Breast epithelium (tissue), 3 donors: Measurements from ENCODE around the gene CISTR.

Experiments used
- CTCF ChIP-seq, 3 donors: fragments of 450-650 bp; IDR thresholded peaks; one replicate each; pipeline ENCODE4 v1.5.1; 2016 to 2017; ENCODE audit warnings: antibody characterized with exemption in 3 of 3, mild to moderate bottlenecking in 3 of 3, moderate library complexity in 3 of 3
- POLR2A ChIP-seq: fragments of 450-650 bp; IDR thresholded peaks from one replicate; pipeline ENCODE4 v1.6.1; 2016; ENCODE audit warnings: antibody characterized with exemption, mild to moderate bottlenecking, moderate library complexity

DNA sequence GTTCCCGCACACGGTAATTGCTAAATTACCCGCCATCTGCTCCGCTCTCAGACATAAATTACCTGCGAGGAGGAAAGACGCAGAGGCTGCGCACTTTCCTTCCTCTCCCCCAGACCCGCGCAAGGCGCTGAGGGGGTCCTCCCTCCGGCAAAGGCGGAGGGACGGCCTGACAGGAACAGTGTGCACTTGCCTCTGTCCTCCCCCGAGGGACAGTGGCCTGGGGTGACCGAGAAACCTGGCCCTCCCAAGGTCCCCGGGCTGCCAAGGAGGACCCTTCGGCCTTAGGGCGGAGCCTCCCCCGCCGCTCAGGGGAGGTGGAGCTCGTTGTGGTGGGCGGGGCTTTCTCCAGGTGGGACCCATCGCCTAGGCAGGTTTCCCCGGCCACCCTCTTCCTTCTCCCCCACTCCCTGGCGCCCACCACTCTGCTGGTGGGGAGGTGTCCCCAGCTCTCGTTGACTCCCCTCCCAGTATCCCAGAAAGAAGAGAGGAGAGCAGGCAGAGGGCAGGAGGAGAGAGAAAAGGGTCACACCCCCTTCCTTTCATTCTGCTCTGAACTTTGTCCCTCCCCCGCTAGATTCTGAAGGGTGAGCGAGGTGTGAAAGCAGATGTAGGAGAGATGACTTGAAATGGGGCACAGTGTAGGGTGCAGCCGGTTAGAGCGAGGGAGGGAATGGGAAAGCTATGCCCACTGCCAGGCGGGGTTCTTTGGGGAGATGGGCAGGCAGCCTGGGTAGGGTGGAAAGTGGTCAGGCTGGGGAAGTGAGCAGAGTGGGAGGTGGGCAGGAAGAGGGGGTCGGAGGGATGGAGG is 13.2 kb downstream of the CISTR start:
- TF ChIP-seq CTCF (IDR thresholded peaks at IDR 0.05) (no peak), POLR2A (no peak)
